GM18502 (cell line): Measurements from ENCODE around the gene ADGRL3.
"Not testable (repeated sequence)": the region's sequence is repeated elsewhere in the genome, so short reads cannot be mapped to it uniquely, and the experiment has no call there.

Source experiments
- ATAC-seq: cut with Tn5 transposase; IDR thresholded peaks from one replicate; pipeline ENCODE4 v1.9.1; 2021; ENCODE audit warnings: mild to moderate bottlenecking; ENCODE audit not compliant: unreplicated experiment, poor library complexity

ADGRL3 gene

GRCh38 chr4:61336488-61336887 is 136.4 kb downstream of the ADGRL3 start:
- no peak for ATAC-seq

GRCh38 chr4:61336916-61337315 is 136.8 kb downstream of the ADGRL3 start:
- no peak for ATAC-seq

GRCh38 chr4:61342061-61342460 is 141.9 kb downstream of the ADGRL3 start:
- ATAC-seq, result no peak

GRCh38 chr4:61350932-61351331 is 150.8 kb downstream of the ADGRL3 start:
- no peak for ATAC-seq

GRCh38 chr4:61356696-61357095 is 156.6 kb downstream of the ADGRL3 start:
- ATAC-seq, result no peak

- ATAC-seq, result no peak
Measured at GRCh38 chr4:61359301-61359700, 159.2 kb downstream of the ADGRL3 start.

- not testable (repeated sequence) for ATAC-seq
Measured at GRCh38 chr4:61372817-61373216, 172.7 kb downstream of the ADGRL3 start.

- no peak for ATAC-seq
Measured at GRCh38 chr4:61373901-61374440, 173.8 kb downstream of the ADGRL3 start.

GRCh38 chr4:61374447-61374891 is 174.3 kb downstream of the ADGRL3 start:
- ATAC-seq, result no peak

- ATAC-seq, result no peak
Measured at GRCh38 chr4:61375301-61375700, 175.2 kb downstream of the ADGRL3 start.

- no peak for ATAC-seq
Measured at GRCh38 chr4:61376301-61376700, 176.2 kb downstream of the ADGRL3 start.

- ATAC-seq, result no peak
Measured at GRCh38 chr4:61379406-61379805, 179.3 kb downstream of the ADGRL3 start.

GRCh38 chr4:61380865-61381264 is 180.7 kb downstream of the ADGRL3 start:
- no peak for ATAC-seq

- ATAC-seq, result no peak
Measured at GRCh38 chr4:61385256-61385655, 185.1 kb downstream of the ADGRL3 start.

GRCh38 chr4:61387372-61387771 is 187.2 kb downstream of the ADGRL3 start:
- ATAC-seq, result not testable (repeated sequence)

GRCh38 chr4:61389640-61390039 is 189.5 kb downstream of the ADGRL3 start:
- ATAC-seq, result no peak

GRCh38 chr4:61395754-61396153 is 195.6 kb downstream of the ADGRL3 start:
- no peak for ATAC-seq

- no peak for ATAC-seq
Measured at GRCh38 chr4:61397174-61397573, 197.0 kb downstream of the ADGRL3 start.

- no peak for ATAC-seq
Measured at GRCh38 chr4:61400439-61401038, 200.4 kb downstream of the ADGRL3 start.

GRCh38 chr4:61401771-61402170 is 201.6 kb downstream of the ADGRL3 start:
- ATAC-seq, result no peak

GRCh38 chr4:61405307-61405706 is 205.2 kb downstream of the ADGRL3 start:
- ATAC-seq, result no peak

GRCh38 chr4:61406677-61407076 is 206.6 kb downstream of the ADGRL3 start:
- ATAC-seq, result no peak
